SK-N-MC (cell line): ENCODE results near the gene ZCCHC10.
A peak's percentile ranks its signal among the peaks of the same experiment; 100 is the strongest.
"Not testable (repeated sequence)": the region's sequence is repeated elsewhere in the genome, so short reads cannot be mapped to it uniquely, and the experiment has no call there.

ENCODE experiments used
- DNase-seq: peaks from one replicate; pipeline ENCODE4 v3.0.0-alpha.2; 2011; ENCODE audit warnings: low read depth, low spot score
- H3K27ac ChIP-seq: fragments of 200-600 bp; sonication (generic); 2 replicates; pipeline ENCODE4 v1.5.1; 2016; ENCODE audit warnings: mixed run types
- H3K36me3 ChIP-seq: fragments of 200-600 bp; sonication (generic); 2 replicates; pipeline ENCODE4 v1.6.1; 2017; ENCODE audit warnings: antibody characterized with exemption, low read length, mixed read lengths; ENCODE audit not compliant: insufficient read depth
- H3K4me3 ChIP-seq: fragments of 200-600 bp; sonication (generic); 2 replicates; pipeline ENCODE4 v1.5.1; 2016
- H3K9ac ChIP-seq: fragments of 200-600 bp; sonication (generic); 2 replicates; pipeline ENCODE4 v1.8.0; 2017; ENCODE audit warnings: mixed run types, mixed read lengths; ENCODE audit not compliant: insufficient read length
- H3K9me3 ChIP-seq: fragments of 200-600 bp; sonication (generic); 2 replicates; pipeline ENCODE4 v1.6.1; 2017; ENCODE audit warnings: low read depth, mild to moderate bottlenecking, antibody characterized with exemption, low read length, moderate library complexity, mixed read lengths
- EZH2 ChIP-seq: fragments of 200-600 bp; sonication (generic); IDR thresholded peaks from one replicate; pipeline ENCODE4 v1.6.1; 2017; ENCODE audit warnings: antibody characterized with exemption
- FOXP2 ChIP-seq: optimal IDR thresholded peaks from 2 replicates; pipeline ENCODE3; 2011; ENCODE audit warnings: mild to moderate bottlenecking, moderate library complexity; ENCODE audit not compliant: insufficient read depth; ENCODE audit errors: extremely low read length, control extremely low read depth
- POLR2AphosphoS5 ChIP-seq: IDR thresholded peaks from 2 replicates; pipeline ENCODE4 v1.6.1; 2012; ENCODE audit warnings: mild to moderate bottlenecking, low read depth, low read length, borderline replicate concordance

ZCCHC10 gene

DNA sequence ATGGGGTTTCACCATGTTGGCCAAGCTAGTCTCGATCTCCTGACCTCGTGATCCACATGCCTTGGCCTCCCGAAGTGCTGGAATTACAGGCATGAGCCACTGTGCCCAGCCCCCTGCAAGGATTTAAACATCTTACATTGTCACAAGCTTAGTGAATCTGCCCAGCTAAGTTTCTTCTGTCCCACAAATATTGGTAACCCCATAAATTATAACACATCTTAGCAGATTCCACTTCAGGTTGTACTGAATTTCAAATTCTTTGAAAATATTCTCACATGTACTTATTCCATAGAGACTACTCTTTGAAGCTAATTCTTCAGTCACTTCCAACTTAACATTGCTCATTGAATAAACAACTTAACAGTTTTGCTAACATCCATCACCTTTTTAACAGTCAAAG, 49.5 kb downstream of the ZCCHC10 start:
- H3K9me3 ChIP-seq, result no peaks in the 10 kb centered on the region
- H3K9ac ChIP-seq, result no peak overlapping the region
- DNase-seq, result no peak
- TF ChIP-seq POLR2AphosphoS5 (no peak), FOXP2 (no peak), EZH2 (no peak)
- no peak overlapping the region for H3K4me3 ChIP-seq
- H3K36me3 ChIP-seq, result no peaks in the 10 kb centered on the region
- H3K27ac ChIP-seq, result no peak overlapping the region

DNA sequence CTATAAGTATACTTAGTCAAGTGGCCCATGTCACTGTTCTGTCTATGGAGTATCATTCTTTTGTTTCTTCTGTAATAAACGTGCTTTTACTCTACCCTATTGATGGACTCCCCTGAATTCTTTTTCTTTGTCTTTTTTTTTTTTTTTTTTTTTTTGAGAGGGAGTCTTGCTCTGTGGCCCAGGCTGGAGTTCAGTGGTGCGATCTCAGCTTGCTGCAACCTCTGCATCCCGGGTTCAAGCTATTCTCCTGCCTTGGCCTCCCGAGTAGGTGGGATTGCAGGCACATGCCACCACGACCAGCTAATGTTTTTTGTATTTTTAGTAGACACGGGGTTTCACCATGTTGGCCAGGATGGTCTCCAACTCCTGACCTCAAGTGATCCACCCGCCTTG, 53.9 kb downstream of the ZCCHC10 start:
- not testable (repeated sequence) for H3K9ac ChIP-seq, H3K4me3 ChIP-seq, H3K36me3 ChIP-seq, DNase-seq, H3K27ac ChIP-seq, H3K9me3 ChIP-seq

DNA sequence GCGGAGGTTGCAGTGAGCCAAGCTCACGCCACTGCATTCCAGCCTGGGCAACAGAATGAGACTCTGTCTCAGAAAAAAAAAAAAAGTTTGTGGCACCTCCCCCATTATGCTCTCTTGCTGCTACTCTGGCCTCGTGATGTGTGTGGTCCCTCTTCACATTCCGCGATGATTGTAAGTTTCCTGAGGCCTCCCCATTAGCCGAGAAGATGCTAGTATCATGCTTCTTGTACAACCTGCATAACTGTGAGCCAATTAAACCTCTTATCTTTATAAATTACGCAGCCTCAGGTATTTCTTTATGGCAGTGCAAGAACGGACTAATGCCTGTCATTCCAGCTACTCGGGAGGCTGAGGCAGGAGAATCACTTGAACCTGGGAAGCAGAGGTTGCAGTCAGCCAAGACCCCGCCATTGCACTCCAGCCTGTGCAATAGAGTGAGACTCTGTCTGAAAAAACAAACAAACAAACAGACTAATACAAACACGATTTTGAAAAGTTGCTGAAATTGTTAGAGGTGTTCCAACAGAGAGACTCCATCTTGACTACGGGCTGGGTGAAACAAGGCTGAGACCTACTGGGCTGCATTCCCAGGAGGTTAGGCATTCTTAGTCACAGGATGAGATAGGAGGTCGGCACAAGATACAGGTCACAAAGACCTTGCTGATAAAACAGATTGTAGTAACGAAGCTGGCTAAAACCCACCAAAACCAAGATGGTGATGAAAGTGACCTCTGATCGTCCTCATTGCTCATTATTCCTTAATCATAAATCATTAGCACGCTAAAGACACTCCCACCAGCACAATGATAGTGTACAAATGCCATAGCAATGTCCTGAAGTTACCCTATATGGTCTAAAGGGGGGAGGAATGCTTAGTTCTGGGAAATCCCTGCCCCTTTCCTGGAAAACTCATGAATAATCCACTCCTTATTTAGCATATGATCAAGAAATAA, 54.6 kb downstream of the ZCCHC10 start:
- Histone ChIP-seq H3K36me3 (no peaks in the 10 kb centered on the region), H3K9ac (no peak overlapping the region), H3K27ac (no peak overlapping the region), H3K9me3 (no peaks in the 10 kb centered on the region), H3K4me3 (no peak overlapping the region)
- TF ChIP-seq POLR2AphosphoS5, result no peak
- no peak for TF ChIP-seq EZH2
- no peak for TF ChIP-seq FOXP2
- DNase-seq, result no peak

DNA sequence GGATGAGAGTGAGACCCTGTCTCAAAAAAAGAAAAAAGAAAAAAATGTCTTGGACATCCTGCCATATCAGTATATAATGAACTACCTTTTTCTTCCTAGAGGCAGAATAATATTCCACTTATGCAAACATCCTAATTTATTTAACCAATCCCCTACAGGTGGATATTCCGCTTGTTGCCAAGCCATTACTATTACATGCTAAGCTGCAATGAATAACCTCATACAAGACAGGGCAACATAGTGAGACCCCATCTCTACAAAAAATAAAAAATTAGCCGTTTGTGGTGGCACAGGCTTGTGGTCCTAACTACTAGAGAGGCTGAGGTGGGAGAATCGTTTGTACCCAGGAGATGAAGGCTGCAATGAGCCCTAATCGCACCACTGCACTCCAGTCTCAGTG, 61.2 kb downstream of the ZCCHC10 start:
- TF ChIP-seq EZH2, result no peak
- no peak for TF ChIP-seq POLR2AphosphoS5
- no peak for TF ChIP-seq FOXP2
- Histone ChIP-seq H3K9ac (no peak overlapping the region), H3K36me3 (peaks cover 11% of the 10 kb centered on the region), H3K4me3 (no peak overlapping the region), H3K27ac (no peak overlapping the region), H3K9me3 (no peaks in the 10 kb centered on the region)
- DNase-seq, result no peak

GRCh38 chr5:132963171-132964104, 62.9 kb downstream of the ZCCHC10 start, which contains the start of gene AFF4:
TSS of gene AFF4 (minus strand) at chr5:132963634. CDS start at chr5:132937189, 26,445 bp downstream.
- Histone ChIP-seq H3K9me3 (no peaks in the 10 kb centered on the region), H3K9ac (peak within 1 kb of the TSS; percentile 89), H3K27ac (peak within 1 kb of the TSS; percentile 88), H3K4me3 (peak within 1 kb of the TSS; percentile 87), H3K36me3 (peaks cover 12% of the 10 kb centered on the region)
- DNase-seq, result no peak
- TF ChIP-seq EZH2 (no peak), POLR2AphosphoS5 (peak; percentile 93), FOXP2 (no peak)

DNA sequence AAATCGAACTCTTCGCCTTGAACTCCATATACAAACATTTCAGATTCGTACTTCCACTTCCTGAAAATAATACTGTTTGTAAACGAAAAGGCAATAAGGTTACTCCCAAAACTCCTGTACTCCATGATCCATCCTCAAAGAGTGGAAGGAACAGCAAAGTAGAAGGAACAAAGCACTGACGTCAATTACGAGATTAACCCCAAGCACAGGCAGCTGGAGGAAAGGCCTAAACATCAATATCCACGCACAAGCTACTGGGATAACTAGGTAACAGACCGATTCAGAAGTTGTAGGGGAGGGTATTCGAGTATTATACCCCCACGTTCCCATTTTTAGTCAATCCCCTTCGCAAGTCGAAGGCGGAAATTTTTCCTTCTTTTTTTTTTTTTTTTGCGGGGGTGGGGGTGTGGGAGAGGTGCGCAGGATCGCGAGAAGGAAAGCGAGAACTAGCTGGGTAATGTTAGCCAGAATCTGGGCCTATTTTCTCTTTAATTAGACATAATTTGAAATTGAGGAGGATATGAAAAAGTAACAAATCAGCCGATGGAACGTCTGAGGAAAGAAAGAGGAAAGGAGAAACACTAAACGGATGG, 63.8 kb downstream of the ZCCHC10 start:
- peak overlapping the region; percentile 89 for H3K9ac ChIP-seq

DNA sequence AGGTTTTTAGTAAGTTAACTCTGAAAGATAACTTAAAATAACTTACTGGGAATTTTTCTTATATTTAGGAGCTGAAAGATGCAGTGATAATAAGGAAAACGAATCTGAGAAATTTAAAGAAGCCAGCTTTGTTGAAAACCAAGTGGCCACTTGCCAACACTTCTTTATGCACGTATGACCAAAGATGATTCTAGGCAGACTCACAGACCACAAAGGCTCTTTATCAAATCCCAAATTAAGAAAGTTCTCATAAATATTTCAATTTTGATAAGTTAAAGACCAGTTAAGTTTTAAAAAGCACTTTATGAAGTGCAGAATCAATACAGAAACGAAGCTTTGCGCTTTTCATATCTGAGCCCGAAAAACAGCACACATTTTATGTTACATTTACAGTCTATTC, 64.5 kb downstream of the ZCCHC10 start:
- peak overlapping the region; percentile 88 for H3K27ac ChIP-seq
- TF ChIP-seq FOXP2, result no peak
- no peak for TF ChIP-seq EZH2
- TF ChIP-seq POLR2AphosphoS5, result no peak
- H3K9me3 ChIP-seq, result no peaks in the 10 kb centered on the region
- H3K9ac ChIP-seq, result peak overlapping the region; percentile 89
- no peak for DNase-seq
- peak overlapping the region; percentile 87 for H3K4me3 ChIP-seq
- peaks cover 16% of the 10 kb centered on the region for H3K36me3 ChIP-seq

More for the DNA sequence above, 63.8 kb downstream of the ZCCHC10 start:
- H3K9me3 ChIP-seq, result no peaks in the 10 kb centered on the region
- TF ChIP-seq POLR2AphosphoS5 (no peak), FOXP2 (no peak), EZH2 (no peak)
- peak overlapping the region; percentile 88 for H3K27ac ChIP-seq
- H3K36me3 ChIP-seq, result peaks cover 16% of the 10 kb centered on the region
- H3K4me3 ChIP-seq, result peak overlapping the region; percentile 87
- DNase-seq, result peak; percentile 35

DNA sequence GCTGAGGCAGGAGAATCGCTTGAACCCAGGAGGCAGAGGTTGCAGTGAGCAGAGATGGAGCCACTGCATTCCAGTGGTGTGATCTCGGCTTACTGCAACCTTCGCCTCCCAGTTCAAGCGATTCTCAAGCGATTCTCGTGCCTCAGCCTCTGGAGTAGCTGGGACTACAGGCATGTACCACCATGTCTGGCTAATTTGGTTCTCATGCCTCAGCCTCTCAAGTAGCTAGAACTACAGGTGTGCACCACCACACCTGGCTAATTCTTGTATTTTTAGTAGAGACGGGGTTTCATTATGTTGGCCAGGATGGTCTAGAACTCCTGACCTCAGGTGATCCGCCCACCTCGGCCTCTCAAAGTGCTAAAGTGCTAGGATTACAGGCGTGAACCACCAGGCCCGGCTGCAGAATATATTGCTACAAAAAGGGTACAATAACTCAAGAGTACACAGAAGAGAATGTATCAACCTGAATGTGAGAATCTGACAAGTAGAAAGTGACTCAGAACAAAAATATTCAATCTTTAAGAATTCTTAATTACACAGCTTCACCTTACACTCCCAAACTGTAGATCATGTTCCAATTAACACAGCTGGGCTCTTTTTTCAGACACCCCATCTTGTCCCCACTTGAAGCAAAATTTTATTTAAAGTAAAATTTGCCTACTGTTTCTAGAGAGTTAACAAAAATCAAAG, 65.1 kb downstream of the ZCCHC10 start:
- H3K9me3 ChIP-seq, H3K27ac ChIP-seq, DNase-seq: not testable (repeated sequence)
- H3K9ac ChIP-seq, result peak overlapping the region; percentile 89
- peaks cover 16% of the 10 kb centered on the region for H3K36me3 ChIP-seq
- peak overlapping the region; percentile 87 for H3K4me3 ChIP-seq

GRCh38 chr5:132956166-132956799, 70.1 kb downstream of the ZCCHC10 start:
- not testable (repeated sequence) for H3K9me3 ChIP-seq, H3K27ac ChIP-seq
- peaks cover 31% of the 10 kb centered on the region for H3K36me3 ChIP-seq

More at GRCh38 chr5:132956166-132956799, 70.1 kb downstream of the ZCCHC10 start:
- DNase-seq, H3K9ac ChIP-seq, H3K4me3 ChIP-seq: not testable (repeated sequence)
